ENCODE results near the gene SHISA4.

Gene SHISA4

GRCh38 chr1:201904579-201904978 is 15.9 kb downstream of the SHISA4 start:
- H3K4me3 ChIP-seq (ENCODE audit: low read depth, low read length) = no peak overlapping the region
- DNase-seq (ENCODE audit: low read depth) = no peak
- TF ChIP-seq CTCF (IDR thresholded peaks at IDR 0.05; ENCODE audit: low read depth, low read length, missing control alignments) = no peak

- TF ChIP-seq CTCF (IDR thresholded peaks at IDR 0.05; ENCODE audit: low read depth, low read length, missing control alignments) = no peak
- no peak overlapping the region for H3K4me3 ChIP-seq (ENCODE audit: low read depth, low read length)
- DNase-seq (ENCODE audit: low read depth) = no peak
These were observed 16.7 kb downstream of the SHISA4 start for GRCh38 chr1:201905234-201905890.

- DNase-seq (ENCODE audit: low read depth) = no peak
- TF ChIP-seq CTCF (IDR thresholded peaks at IDR 0.05; ENCODE audit: low read depth, low read length, missing control alignments) = no peak
- H3K4me3 ChIP-seq (ENCODE audit: low read depth, low read length) = no peak overlapping the region
These were observed 17.6 kb downstream of the SHISA4 start for GRCh38 chr1:201906336-201906735.

- no peak for DNase-seq (ENCODE audit: low read depth)
- no peak for TF ChIP-seq CTCF (IDR thresholded peaks at IDR 0.05; ENCODE audit: low read depth, low read length, missing control alignments)
- H3K4me3 ChIP-seq (ENCODE audit: low read depth, low read length) = no peak overlapping the region
These were observed 18.9 kb downstream of the SHISA4 start for GRCh38 chr1:201907621-201908020.

- DNase-seq (ENCODE audit: low read depth) = no peak
- H3K4me3 ChIP-seq (ENCODE audit: low read depth, low read length) = no peak overlapping the region
- no peak for TF ChIP-seq CTCF (IDR thresholded peaks at IDR 0.05; ENCODE audit: low read depth, low read length, missing control alignments)
These were observed 23.3 kb downstream of the SHISA4 start for GRCh38 chr1:201911826-201912571.

GRCh38 chr1:201912832-201913231 is 24.1 kb downstream of the SHISA4 start:
- no peak for TF ChIP-seq CTCF (IDR thresholded peaks at IDR 0.05; ENCODE audit: low read depth, low read length, missing control alignments)
- no peak for DNase-seq (ENCODE audit: low read depth)
- no peak overlapping the region for H3K4me3 ChIP-seq (ENCODE audit: low read depth, low read length)
